ENCODE results near the gene CSRP2.

Gene CSRP2

DNA sequence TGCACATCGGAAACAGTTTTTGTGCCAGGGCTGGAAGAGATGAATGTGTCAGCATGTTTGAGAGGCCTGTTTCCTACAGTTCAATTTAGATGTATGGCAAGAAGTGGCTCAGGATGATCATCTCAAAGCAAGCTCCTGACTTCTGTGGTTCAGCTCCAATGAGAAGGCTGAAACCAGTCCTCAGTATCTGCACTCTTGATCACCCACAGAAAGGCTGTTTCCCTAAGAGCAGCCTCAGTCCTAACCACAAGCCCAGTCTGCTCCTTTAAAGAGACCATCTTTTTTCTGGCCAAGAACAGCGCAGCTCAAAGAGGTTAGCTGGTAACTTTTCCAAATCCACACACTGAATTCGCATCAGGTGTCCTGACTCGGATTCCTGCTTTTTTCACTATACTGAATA, 19.2 kb downstream of the CSRP2 start:
- DNase-seq, result no peak

DNA sequence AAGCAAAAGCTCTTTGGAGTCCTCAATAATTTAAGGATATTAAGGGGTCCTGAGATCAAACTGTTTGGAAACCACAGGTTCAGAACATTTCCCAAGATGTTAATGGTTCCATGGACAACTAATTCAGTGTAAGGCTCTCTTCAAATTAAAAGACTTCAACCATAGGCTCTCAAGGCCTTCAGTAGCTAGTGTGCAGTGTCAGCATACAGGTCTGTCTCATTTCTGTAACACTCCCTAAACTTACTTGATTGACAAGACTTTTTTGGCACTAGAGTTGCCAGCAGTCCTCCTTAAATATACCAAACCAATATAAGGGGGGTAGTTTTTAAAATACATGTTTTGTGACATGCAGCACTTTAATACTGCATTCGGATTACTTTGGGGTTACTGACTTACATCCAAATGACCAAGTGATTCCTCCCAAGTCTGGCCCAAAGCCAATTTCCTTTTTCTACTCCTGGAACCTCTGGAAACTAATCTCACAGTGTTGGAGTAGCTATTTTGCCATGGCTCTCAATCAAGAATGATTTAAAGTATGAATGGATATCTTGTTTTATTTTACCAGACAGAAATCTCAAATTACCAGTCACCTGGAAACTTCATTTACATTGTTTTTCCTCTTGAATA, 22.7 kb downstream of the CSRP2 start:
- no peak for DNase-seq

DNA sequence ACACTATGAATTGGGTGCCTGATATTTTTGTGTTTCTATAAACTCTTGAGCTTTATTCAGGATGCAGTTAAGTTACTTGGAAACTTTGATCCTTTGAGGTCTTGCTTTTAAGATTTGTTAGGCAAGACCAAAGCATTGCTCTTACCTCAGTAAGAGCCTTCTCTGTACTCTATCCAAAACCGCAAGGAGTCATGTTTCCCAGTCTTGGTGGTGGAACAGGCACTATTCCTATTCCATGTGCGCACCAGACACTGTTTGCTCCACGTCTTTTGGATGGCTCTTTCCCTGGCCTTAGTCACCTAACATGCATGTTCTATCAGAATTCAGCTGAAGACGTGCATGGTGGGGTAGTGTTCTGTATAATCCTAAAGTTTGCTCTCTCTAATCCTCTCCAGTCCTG, 23.5 kb downstream of the CSRP2 start:
- DNase-seq, result no peak

DNA sequence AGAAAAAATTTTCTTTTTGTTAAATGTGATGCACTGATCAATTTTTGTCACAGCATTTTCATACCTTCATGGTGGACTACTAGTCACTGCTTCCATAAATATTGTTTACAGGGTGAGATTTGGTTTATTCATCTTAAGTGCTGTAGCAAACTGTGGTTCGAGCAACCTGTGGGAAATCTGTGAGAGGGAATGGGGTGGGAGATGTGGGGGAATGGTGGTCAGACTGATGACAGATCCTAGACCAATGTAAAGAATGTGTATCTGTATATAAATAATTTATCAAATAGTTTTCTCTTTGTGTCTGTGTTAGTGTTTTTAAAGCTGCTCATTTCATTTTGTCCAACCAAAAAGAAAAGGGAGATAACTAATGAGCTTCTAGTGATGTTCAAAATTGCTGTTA, 26.7 kb downstream of the CSRP2 start:
- DNase-seq, result no peak

DNA sequence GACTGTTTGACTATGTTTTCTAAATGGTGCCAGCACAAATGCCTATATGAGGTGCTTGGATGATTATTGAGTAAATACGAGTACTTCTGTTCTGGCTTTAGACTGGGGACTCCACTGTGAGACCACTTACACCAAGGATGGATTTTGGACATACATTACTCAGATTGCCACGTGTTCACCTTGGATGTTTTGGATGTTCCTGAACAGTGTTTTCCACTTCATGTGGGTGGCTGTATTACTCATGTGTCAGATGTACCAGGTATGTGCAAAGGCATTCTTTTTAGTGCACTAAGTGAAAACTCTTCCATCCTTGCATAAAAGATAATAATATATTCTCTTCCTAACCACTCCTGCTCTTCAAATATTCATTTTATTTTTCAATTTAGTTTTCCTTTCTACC, 30.7 kb downstream of the CSRP2 start:
- no peak for DNase-seq

DNA sequence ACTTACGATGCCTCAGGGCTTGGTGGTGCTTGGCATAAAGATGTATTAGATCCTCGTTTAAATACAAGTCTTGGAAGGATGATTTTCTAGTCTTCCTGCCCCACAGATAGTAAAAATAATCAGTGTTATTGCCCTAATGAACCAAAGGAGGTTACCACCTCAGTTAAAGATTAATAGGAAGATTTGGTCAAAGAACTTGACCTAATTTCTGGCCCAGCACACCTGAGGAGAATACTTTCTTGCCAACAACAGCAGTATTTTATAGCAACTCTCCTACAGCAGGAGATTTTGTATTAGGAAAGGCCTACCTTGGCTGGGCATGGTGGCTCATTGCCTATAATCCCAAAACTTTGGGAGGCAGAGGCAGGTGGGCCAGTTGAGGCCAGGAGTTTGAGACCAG, 31.6 kb downstream of the CSRP2 start:
- no peak for DNase-seq

DNA sequence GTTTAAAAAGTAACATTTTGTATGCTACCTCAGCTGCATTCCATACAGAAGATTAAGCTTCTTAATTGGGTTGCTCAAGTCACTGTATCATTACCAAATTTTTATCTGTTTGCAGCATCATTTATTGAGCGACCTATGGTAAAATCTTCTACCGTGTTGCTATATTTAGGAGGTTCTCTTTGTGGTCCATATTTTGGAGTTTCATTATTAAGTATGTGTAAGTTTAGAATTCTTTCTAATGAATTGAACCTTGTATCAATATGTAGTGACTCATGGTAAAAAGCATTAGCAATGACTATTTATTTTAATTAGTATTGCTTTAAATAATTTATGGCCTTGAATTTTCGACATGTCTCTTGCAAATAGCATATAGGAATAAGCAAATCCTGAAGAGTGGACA, 42.2 kb downstream of the CSRP2 start:
- DNase-seq, result no peak

DNA sequence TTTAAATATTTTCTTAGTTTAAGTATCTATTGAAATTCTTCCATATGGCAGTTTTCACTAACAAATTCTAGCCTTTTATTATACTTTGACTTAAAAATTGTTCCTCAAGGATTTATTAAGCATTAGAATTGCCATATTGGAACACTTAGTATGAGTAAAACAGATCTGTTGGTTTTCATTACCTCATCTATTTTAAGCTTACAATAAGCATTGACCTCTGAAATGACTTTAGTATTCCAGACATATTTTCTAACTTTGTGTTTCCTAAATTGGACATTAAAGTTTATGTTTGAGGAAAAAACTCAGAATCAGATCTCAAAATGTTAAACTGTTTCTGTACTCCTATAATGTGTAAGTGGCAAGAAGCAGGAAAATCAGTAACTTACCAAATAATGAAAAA, 48.4 kb downstream of the CSRP2 start:
- DNase-seq, result no peak

DNA sequence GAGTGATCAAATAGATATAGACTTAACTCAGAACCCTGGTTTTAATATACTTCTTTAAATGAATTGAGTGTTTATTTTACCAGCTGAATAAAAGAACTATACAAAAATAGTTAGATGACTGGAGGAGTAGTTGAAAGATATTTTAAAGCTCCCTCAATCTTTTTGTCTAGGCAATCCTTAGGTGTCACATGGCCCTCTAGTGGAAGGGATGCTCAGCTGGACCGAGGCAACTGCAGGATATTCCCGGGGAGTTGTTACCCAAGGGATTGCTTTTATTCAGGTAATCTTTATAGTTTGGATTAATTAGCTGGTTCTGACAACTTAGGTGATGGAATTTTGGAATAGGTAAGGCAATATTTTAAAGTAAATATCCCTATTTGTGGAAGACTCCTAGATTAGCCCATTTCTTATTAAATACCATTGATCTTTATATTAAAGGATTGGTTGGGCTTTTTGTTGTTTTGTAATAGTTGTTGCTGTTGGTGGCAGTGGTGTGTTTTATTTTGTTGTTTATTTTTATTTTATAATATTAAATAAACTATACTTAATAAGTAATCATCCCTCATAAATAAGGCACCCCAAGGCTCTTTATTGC, 57.8 kb downstream of the CSRP2 start:
- peak; percentile 44 for DNase-seq

DNA sequence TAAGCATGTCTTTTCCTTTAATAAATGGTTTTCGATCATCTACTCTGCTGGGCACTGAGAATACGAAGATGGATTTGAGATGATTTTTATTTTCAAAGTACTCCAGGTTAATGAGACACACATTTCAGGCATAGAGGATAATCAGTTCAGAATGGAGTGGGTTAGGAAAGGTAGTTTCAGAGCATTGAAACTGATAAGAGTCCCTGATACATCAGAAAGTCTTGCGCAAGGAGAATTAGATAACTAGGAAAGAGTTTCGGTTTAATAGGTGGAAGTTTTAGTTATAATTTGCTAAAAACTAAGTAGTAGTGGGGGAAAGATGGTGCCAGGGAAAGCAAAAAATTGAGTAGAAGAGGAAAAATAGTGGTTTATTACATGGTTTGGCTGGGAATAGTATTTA, 64.8 kb downstream of the CSRP2 start:
- DNase-seq, result no peak

DNA sequence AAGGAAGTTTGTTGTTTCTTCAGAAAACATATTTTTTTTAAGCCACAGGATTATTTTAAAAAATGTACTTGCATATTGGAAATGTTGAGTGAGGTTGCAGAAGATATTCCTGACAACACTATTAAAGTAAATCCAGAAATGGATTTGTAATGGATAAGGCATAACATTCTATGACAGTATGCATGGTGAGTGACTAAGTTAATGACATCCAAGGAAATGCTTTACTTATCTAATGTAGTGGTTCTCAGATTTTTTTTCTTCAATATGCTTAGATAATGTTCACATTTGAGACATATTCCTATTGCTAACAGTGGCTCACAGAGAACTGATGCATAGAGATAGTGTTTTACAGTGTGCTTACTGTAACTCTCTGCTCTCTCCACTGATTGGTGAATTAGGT, 65.6 kb downstream of the CSRP2 start:
- no peak for DNase-seq

DNA sequence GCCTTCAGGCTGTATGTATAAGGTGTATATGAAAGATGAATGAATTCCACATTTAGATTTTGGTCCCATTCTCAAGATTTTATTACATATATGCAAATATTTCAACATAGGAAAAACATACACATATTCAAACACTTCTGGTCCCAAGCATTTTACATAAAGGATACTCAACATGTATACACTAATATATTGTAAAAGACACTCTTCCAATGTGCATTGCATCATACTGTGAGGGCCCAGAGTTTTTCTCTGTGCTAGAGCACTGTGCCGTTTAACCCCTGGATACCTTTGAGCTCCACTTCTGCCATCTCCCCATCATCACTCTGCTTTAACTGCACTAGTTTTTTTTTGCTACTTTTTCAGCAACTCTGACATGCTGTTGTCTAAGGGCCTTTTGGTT, 66.8 kb downstream of the CSRP2 start:
- no peak for DNase-seq

DNA sequence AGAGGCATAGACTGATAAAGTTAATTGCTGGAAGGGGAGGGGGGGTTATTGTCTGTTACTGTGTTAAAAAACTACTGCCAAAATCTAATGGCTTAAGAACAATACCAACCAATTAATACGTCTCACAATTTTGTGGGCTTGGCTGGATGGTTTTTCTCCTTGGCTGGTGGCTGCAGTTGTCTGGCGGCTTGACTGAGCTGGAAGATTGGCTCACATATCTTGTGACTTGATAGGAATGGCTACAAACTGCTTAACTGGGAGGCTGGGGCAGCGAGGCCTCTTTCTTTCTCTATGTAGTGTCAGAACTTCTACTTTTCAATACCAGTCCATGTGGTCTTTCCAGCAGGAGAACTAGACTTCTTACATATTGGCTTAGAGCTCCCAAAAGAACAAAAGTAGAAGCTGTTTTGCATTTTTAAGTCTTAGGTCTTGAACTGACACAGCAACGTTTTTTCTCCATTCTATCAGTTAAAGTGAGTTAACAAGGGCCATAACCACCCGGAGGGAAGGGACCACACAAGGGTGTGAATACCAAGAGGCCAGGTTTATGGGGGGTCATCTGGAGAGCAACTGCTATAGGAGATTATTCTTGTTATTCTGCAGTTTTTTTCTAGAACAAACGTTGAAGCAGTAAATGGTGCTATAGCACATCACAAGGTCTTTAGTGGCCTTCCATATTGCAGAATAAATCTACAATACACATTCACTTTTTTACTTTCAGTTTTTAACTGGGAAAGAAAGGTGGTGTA, 68.0 kb downstream of the CSRP2 start:
- no peak for DNase-seq

All from NCI-H510A treated with DMSO at 0.1 percent for 48 hours (cell line).